Ramos (cell line): ENCODE data around the gene ARHGAP26.

Experiments
- in situ Hi-C: fragments of 300-500 bp; cut with MboI; formaldehyde crosslinking; loops from one replicate; pipeline ENCODE4 v1.14.3; 2022; ENCODE audit warnings: low sequenced_read_pairs; ENCODE audit not compliant: unreplicated experiment

The ARHGAP26 gene

GRCh38 chr5:142886956-142887355, 116.8 kb downstream of the ARHGAP26 start:
- in situ Hi-C loops, result loop anchor here (25.0 kb wide), 1 partner anchor 725 kb away; no protein-coding TSS in a partner anchor

DNA sequence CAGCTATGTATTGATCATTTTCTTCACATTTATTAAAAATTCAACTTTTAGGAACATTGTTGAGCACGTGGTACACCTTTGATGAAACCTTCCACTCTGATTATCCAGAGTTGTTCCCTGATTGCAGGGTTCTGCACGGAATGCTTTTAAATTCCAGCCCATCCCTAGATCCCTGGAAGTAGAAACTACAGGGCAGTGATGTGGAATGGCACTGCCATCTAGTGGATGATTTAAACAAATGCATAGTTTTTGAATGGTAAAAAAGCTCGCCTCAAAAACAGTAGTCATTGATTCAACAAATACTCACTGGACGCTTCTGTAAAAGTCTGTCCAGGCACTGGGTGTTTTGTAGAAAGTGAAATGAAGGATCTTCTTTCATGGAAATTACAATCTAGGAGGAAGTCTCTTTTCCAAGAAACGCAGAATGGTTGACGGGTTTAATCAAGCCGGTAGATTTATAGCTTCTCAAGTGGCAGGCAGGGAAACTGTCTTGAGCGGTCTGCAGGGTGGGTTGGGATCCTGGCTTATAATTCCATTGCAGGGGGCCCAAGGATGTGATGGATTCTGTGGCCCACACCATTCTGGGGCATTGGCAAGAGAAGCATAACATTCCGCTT, 118.4 kb downstream of the ARHGAP26 start:
- in situ Hi-C loops, result loop anchor here (25.0 kb wide), 1 partner anchor 726 kb away; no protein-coding TSS in a partner anchor

GRCh38 chr5:142892021-142892420, 121.8 kb downstream of the ARHGAP26 start:
- in situ Hi-C loops, result loop anchor here (25.0 kb wide), 1 partner anchor 730 kb away; no protein-coding TSS in a partner anchor

- in situ Hi-C loops, result loop anchor here (25.0 kb wide), 1 partner anchor 732 kb away; no protein-coding TSS in a partner anchor
These were observed 124.1 kb downstream of the ARHGAP26 start for GRCh38 chr5:142894315-142894714.

GRCh38 chr5:142894749-142895148, 124.6 kb downstream of the ARHGAP26 start:
- in situ Hi-C loops, result loop anchor here (25.0 kb wide), 1 partner anchor 732 kb away; no protein-coding TSS in a partner anchor

GRCh38 chr5:142896325-142897007, 126.3 kb downstream of the ARHGAP26 start:
- in situ Hi-C loops, result loop anchor here (25.0 kb wide), 1 partner anchor 734 kb away; no protein-coding TSS in a partner anchor

DNA sequence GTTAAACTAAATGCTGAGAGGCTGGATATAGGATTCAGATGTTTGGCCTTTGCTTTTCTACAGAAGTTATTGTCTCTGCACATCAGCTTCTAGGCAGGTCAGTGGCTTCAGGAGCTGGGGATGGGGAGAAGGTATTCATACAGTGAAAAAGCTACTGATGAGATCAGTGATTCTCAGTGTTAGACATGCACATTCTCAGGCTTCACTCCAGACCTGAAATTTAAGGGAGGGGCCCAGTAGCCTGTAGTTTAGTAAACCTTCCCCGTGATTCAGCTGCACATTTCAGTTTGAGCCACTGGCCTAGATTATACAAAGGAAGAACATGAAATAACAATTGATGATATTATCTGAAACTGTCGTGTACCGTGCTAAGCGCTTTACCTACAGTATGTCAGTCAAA, 127.2 kb downstream of the ARHGAP26 start:
- in situ Hi-C loops, result loop anchor here (25.0 kb wide), 1 partner anchor 735 kb away; no protein-coding TSS in a partner anchor

- in situ Hi-C loops, result loop anchor here (25.0 kb wide), 1 partner anchor 1286 kb away; no protein-coding TSS in a partner anchor
These were observed 130.8 kb downstream of the ARHGAP26 start for GRCh38 chr5:142900927-142901326.

- in situ Hi-C loops, result loop anchor here (25.0 kb wide), 1 partner anchor 1286 kb away; no protein-coding TSS in a partner anchor
These were observed 131.5 kb downstream of the ARHGAP26 start for GRCh38 chr5:142901476-142902185.

GRCh38 chr5:142902186-142902965, 132.2 kb downstream of the ARHGAP26 start:
- in situ Hi-C loops, result loop anchor here (25.0 kb wide), 1 partner anchor 1285 kb away; no protein-coding TSS in a partner anchor

- in situ Hi-C loops, result loop anchor here (25.0 kb wide), 1 partner anchor 1283 kb away; no protein-coding TSS in a partner anchor
These were observed 134.2 kb downstream of the ARHGAP26 start for GRCh38 chr5:142904416-142904815.

GRCh38 chr5:142905348-142905747, 135.2 kb downstream of the ARHGAP26 start:
- in situ Hi-C loops, result loop anchor here (25.0 kb wide), 1 partner anchor 1282 kb away; no protein-coding TSS in a partner anchor

- in situ Hi-C loops, result loop anchor here (25.0 kb wide), 1 partner anchor 1280 kb away; no protein-coding TSS in a partner anchor
These were observed 136.9 kb downstream of the ARHGAP26 start for GRCh38 chr5:142906863-142907671.

GRCh38 chr5:142908659-142909058, 138.5 kb downstream of the ARHGAP26 start:
- in situ Hi-C loops, result loop anchor here (25.0 kb wide), 1 partner anchor 1279 kb away; no protein-coding TSS in a partner anchor

GRCh38 chr5:142910128-142910527, 140.0 kb downstream of the ARHGAP26 start:
- in situ Hi-C loops, result loop anchor here (10.0 to 25.0 kb wide), 2 partner anchors 915 to 1277 kb away; no protein-coding TSS in a partner anchor

- in situ Hi-C loops, result loop anchor here (10.0 to 25.0 kb wide), 2 partner anchors 914 to 1276 kb away; no protein-coding TSS in a partner anchor
These were observed 141.0 kb downstream of the ARHGAP26 start for GRCh38 chr5:142911170-142911569.

DNA sequence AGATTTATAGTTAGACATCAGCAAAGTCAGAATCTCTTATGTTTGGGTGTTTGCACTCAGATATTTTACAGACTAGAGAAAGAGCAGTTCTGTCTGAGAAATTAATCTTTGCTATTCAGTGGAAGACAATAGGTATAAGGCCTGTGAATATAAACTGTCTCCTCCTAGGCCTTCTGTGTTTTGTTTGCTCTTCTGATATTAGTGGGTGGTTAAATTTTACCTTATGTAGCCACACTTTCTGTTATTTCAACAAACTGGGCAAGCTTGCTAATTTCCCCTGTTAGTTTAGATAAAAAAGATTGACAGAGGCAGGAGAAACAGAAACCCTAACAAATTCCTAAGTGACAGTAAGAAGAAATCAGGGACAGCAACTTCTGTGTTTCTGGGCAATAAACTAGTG, 141.6 kb downstream of the ARHGAP26 start:
- in situ Hi-C loops, result loop anchor here (10.0 to 25.0 kb wide), 2 partner anchors 913 to 1276 kb away; no protein-coding TSS in a partner anchor

- in situ Hi-C loops, result loop anchor here (10.0 to 25.0 kb wide), 2 partner anchors 911 to 1273 kb away; no protein-coding TSS in a partner anchor
These were observed 143.7 kb downstream of the ARHGAP26 start for GRCh38 chr5:142913728-142914338.
